K562 (cell line): Measurements from ENCODE around the gene CCDC88C. TPM values are rescaled to one million over a fixed set of nuclear protein-coding genes. Genes with fewer than 3 reads are reported as not detected.

ENCODE experiments used
- ATAC-seq: fragments of 200-7000 bp; cut with Tn5 transposase; 3 replicates; pipeline ENCODE4 v1.9.1; 2020; ENCODE audit warnings: moderate library complexity
- BruUV-seq: library from RNA; stranded (reverse); fragments of 400-500 nt; replicated peaks from 2 replicates; lab custom pipeline; 2021; lab: Mats Ljungman, UMichigan
- CTCF ChIA-PET: fragments of 300-600 bp; formaldehyde crosslinking; extraction: SDS; loops from one replicate; lab custom pipeline; 2021; ENCODE audit warnings: low intra/inter-chr PET ratio; lab: Yijun Ruan, JAX
- POLR2A ChIA-PET: fragments of 300-600, 350-650 bp; sonication (Branson Sonifier 250); formaldehyde crosslinking; extraction: SDS; loops from one replicate; lab custom pipeline; 2021; ENCODE audit warnings: antibody characterized with exemption, inconsistent platforms; lab: Yijun Ruan, JAX
- DNase-seq, 4 experiments: peaks; one replicate each; pipeline versions ENCODE4 v3.0.0 to v3.0.0-alpha.2; 2011 to 2018; ENCODE audit warnings: low spot score in 3 of 4, mixed read lengths in 3 of 4; ENCODE audit errors: extremely low read depth in 1 of 4
- FAIRE-seq: peaks from 2 replicates; lab custom pipeline; 2011; peaks lifted over from hg19 to GRCh38; lab: Jason Lieb, UNC
- H2AFZ ChIP-seq: 2 replicates; pipeline ENCODE4 v1.6.0; 2011; ENCODE audit warnings: low read depth, low read length, control low read depth, inconsistent platforms
- H3K27ac ChIP-seq: fragments of 200-600 bp; 3 replicates; pipeline ENCODE4 v1.8.0; 2011; ENCODE audit warnings: low read depth, mild to moderate bottlenecking, control low read depth, inconsistent platforms, low read length, moderate library complexity, mixed read lengths; ENCODE audit errors: extremely low read depth
- H3K27me3 ChIP-seq, 2 experiments: fragments of 300-600 bp in 1 of 2; 2 replicates in 1 of 2; 3 replicates in 1 of 2; pipeline versions ENCODE4 v1.6.0 to v1.8.0; 2011; ENCODE audit warnings: inconsistent platforms in 2 of 2, low read length in 2 of 2, mild to moderate bottlenecking in 1 of 2, mixed read lengths in 1 of 2, moderate library complexity in 1 of 2; ENCODE audit not compliant: control insufficient read depth in 2 of 2, insufficient read depth in 2 of 2
- H3K36me3 ChIP-seq: fragments of 300-600 bp; 3 replicates; pipeline ENCODE4 v1.8.0; 2011; ENCODE audit warnings: mild to moderate bottlenecking, low read length, inconsistent platforms; ENCODE audit not compliant: control insufficient read depth, insufficient read depth
- H3K4me1 ChIP-seq, 2 experiments: fragments of 200-600 bp in 1 of 2; replicated peaks in 1 of 2; 2 replicates in 1 of 2; 3 replicates in 1 of 2; pipeline versions ENCODE4 v1.5.1 to v1.8.0; 2011; ENCODE audit warnings: inconsistent platforms in 2 of 2, low read length in 2 of 2, mild to moderate bottlenecking in 1 of 2, mixed read lengths in 1 of 2, moderate library complexity in 1 of 2; ENCODE audit not compliant: control insufficient read depth in 2 of 2, insufficient read depth in 2 of 2
- H3K4me2 ChIP-seq: 2 replicates; pipeline ENCODE4 v1.6.1; 2011; ENCODE audit warnings: low read length, control low read depth, inconsistent platforms, mixed read lengths; ENCODE audit not compliant: insufficient read depth
- H3K4me3 ChIP-seq: fragments of 200-600 bp; sonication (generic), shearing (Covaris generic); 2 replicates; pipeline ENCODE4 v1.5.1; 2016; ENCODE audit warnings: control low read depth, inconsistent platforms
- H3K79me2 ChIP-seq: fragments of 200-600 bp; 3 replicates; pipeline ENCODE4 v1.8.0; 2011; ENCODE audit warnings: low read length, inconsistent platforms; ENCODE audit not compliant: control insufficient read depth, insufficient read depth
- H3K9ac ChIP-seq, 2 experiments: 2 replicates each; pipeline versions ENCODE4 v1.6.0 to v1.6.1; 2011; ENCODE audit warnings: low read depth in 2 of 2, low read length in 2 of 2, control low read depth in 1 of 2, inconsistent platforms in 1 of 2, mild to moderate bottlenecking in 1 of 2, mixed read lengths in 1 of 2; ENCODE audit not compliant: insufficient read depth in 1 of 2
- H3K9me1 ChIP-seq: one replicate; pipeline ENCODE4 v1.6.0; 2011; ENCODE audit warnings: inconsistent platforms, mild to moderate bottlenecking, low read length, moderate library complexity; ENCODE audit not compliant: control insufficient read depth, insufficient read depth
- H3K9me3 ChIP-seq: replicated peaks from 2 replicates; pipeline ENCODE4 v1.5.1; 2011; ENCODE audit warnings: low read depth, low read length, inconsistent platforms; ENCODE audit not compliant: control insufficient read depth, insufficient read depth
- H4K20me1 ChIP-seq: replicated peaks from 2 replicates; pipeline ENCODE4 v1.6.1; 2011; ENCODE audit warnings: low read length, inconsistent platforms, mixed read lengths; ENCODE audit not compliant: control insufficient read depth, insufficient read depth
- KLF13 ChIP-seq: fragments of 450-650 bp; IDR thresholded peaks from 2 replicates; pipeline ENCODE4 v1.6.1; 2016; ENCODE audit warnings: missing genetic modification characterization, low read depth, mild to moderate bottlenecking, missing compliant biosample characterization, moderate library complexity, borderline replicate concordance
- ZNF511 ChIP-seq: sonication (generic); formaldehyde crosslinking; IDR thresholded peaks from 2 replicates; pipeline ENCODE4 v1.8.0; 2022; ENCODE audit warnings: mild to moderate bottlenecking, missing genetic modification reagents
- WGBS: fragments of 100-300 bp; shearing (Covaris generic); methylation state at CpG from one replicate; pipeline ENCODE4 v1.1.6; 2016; ENCODE audit warnings: low coverage, mixed read lengths; ENCODE audit not compliant: insufficient coverage; ENCODE audit errors: missing lambda C conversion rate; 5-methylcytosine and 5-hydroxymethylcytosine counted together
- in situ Hi-C: fragments of 300-500 bp; cut with MboI; formaldehyde crosslinking; loops from 4 replicates; pipeline ENCODE4 v1.15.0; 2018; ENCODE audit warnings: inconsistent platforms, mixed read lengths
- intact Hi-C: fragments of 100-400 bp; cut with micrococcal nuclease; formaldehyde crosslinking; loops from 2 replicates; pipeline ENCODE4 v1.14.2; 2022
- polyA plus RNA-seq, 8 experiments: library from polyadenylated mRNA; depleted of rRNA in 4 of 8; stranded (reverse) in 5 of 8; unstranded in 3 of 8; fragments of >200 nt; fragmentation: Nextera tagmentation in 2 of 8; fragmentation: Illumina TruSeq in 1 of 8; extraction: Ambion mirVana in 2 of 8; extraction: Trizol in 1 of 8; gene quantifications; 2 replicates each; pipeline versions ENCODE4 v1.2.1 to v1.2.3, GENCODE V29; 2011 to 2014; ENCODE audit warnings: inconsistent platforms in 1 of 8, missing spikeins in 1 of 8
- total RNA-seq, 7 experiments: library from RNA; depleted of rRNA in 6 of 7; stranded (reverse); fragments of >200 nt in 6 of 7; fragmentation: Illumina TruSeq in 2 of 7; extraction: Trizol in 2 of 7; gene quantifications; 2 replicates each; pipeline versions ENCODE4 v1.2.1 to v1.2.3, GENCODE V29; 2011 to 2021; ENCODE audit warnings: low replicate concordance in 1 of 7
- TF ChIP-seq, protein P1 (sequence below): fragments of 150-350 bp; IDR thresholded peaks from 2 replicates; pipeline ENCODE4 v1.6.1; 2014; ENCODE audit warnings: low read depth, mild to moderate bottlenecking, low read length, borderline replicate concordance
- TF ChIP-seq, protein P2 (sequence below): fragments of 250-450 bp; sonication (Bioruptor Pico); IDR thresholded peaks from 2 replicates; pipeline ENCODE4 v1.8.0; 2022; ENCODE audit warnings: inconsistent platforms, mild to moderate bottlenecking, moderate library complexity, borderline replicate concordance
- TF ChIP-seq, protein P3 (sequence below): fragments of 200-800 bp; sonication (Bioruptor generic); IDR thresholded peaks from 2 replicates; pipeline ENCODE4 v1.6.1; 2017; ENCODE audit warnings: missing genetic modification characterization, missing compliant biosample characterization

CCDC88C gene
- total and polyA plus RNA-seq, 9 of the 15 experiments (the other 6 are each of a cell fraction or from before 2014, with no cell fraction given), result 0.62 to 22.5 (median 10.7) TPM

GRCh38 chr14:91298576-91298975 is 119.0 kb downstream of the CCDC88C start:
- in situ Hi-C loops, result no loop called here
- no peak for FAIRE-seq
- Histone ChIP-seq H3K4me3 (no peak overlapping the region), H3K9me1 (no peaks in the 10 kb centered on the region), H3K9me3 (no peaks in the 10 kb centered on the region), H4K20me1 (no peaks in the 10 kb centered on the region), H2AFZ (no peak overlapping the region), H3K4me1 (peaks cover 4 to 11% of the 10 kb centered on the region in 2 experiments; a peak in 2 of 5 replicates), H3K4me2 (no peak overlapping the region), H3K27ac (no peak overlapping the region), H3K79me2 (no peaks in the 10 kb centered on the region), H3K9ac (no peak overlapping the region), H3K27me3 (no peaks in the 10 kb centered on the region), H3K36me3 (peaks cover 58% of the 10 kb centered on the region; the same call in 2 of the 3 replicates)
- ChIA-PET CTCF (no interaction called here), POLR2A (no interaction called here)
- intact Hi-C loops, result no loop called here
- no peak for ATAC-seq
- 75% methylated on average over 7 of the region's 11 CpGs for WGBS
- no TSS peak for BruUV-seq
- DNase-seq, result no peak
- TF ChIP-seq KLF13 (tag) (no peak), ZNF511 (CRISPR knock-in tag) (no peak)
- TF ChIP-seq, protein P1, sequence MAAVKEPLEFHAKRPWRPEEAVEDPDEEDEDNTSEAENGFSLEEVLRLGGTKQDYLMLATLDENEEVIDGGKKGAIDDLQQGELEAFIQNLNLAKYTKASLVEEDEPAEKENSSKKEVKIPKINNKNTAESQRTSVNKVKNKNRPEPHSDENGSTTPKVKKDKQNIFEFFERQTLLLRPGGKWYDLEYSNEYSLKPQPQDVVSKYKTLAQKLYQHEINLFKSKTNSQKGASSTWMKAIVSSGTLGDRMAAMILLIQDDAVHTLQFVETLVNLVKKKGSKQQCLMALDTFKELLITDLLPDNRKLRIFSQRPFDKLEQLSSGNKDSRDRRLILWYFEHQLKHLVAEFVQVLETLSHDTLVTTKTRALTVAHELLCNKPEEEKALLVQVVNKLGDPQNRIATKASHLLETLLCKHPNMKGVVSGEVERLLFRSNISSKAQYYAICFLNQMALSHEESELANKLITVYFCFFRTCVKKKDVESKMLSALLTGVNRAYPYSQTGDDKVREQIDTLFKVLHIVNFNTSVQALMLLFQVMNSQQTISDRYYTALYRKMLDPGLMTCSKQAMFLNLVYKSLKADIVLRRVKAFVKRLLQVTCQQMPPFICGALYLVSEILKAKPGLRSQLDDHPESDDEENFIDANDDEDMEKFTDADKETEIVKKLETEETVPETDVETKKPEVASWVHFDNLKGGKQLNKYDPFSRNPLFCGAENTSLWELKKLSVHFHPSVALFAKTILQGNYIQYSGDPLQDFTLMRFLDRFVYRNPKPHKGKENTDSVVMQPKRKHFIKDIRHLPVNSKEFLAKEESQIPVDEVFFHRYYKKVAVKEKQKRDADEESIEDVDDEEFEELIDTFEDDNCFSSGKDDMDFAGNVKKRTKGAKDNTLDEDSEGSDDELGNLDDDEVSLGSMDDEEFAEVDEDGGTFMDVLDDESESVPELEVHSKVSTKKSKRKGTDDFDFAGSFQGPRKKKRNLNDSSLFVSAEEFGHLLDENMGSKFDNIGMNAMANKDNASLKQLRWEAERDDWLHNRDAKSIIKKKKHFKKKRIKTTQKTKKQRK, result no peak
- TF ChIP-seq, protein P2, sequence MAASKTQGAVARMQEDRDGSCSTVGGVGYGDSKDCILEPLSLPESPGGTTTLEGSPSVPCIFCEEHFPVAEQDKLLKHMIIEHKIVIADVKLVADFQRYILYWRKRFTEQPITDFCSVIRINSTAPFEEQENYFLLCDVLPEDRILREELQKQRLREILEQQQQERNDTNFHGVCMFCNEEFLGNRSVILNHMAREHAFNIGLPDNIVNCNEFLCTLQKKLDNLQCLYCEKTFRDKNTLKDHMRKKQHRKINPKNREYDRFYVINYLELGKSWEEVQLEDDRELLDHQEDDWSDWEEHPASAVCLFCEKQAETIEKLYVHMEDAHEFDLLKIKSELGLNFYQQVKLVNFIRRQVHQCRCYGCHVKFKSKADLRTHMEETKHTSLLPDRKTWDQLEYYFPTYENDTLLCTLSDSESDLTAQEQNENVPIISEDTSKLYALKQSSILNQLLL (CRISPR knock-in tag), result no peak
- TF ChIP-seq, protein P3, sequence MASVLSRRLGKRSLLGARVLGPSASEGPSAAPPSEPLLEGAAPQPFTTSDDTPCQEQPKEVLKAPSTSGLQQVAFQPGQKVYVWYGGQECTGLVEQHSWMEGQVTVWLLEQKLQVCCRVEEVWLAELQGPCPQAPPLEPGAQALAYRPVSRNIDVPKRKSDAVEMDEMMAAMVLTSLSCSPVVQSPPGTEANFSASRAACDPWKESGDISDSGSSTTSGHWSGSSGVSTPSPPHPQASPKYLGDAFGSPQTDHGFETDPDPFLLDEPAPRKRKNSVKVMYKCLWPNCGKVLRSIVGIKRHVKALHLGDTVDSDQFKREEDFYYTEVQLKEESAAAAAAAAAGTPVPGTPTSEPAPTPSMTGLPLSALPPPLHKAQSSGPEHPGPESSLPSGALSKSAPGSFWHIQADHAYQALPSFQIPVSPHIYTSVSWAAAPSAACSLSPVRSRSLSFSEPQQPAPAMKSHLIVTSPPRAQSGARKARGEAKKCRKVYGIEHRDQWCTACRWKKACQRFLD (CRISPR knock-in tag), result no peak
